B cell (primary cell): ENCODE measurements around the gene C11orf21.

Experiments
- EZH2 ChIP-seq: IDR thresholded peaks from 2 replicates; pipeline ENCODE4 v1.6.1; 2012; ENCODE audit warnings: borderline replicate concordance, low read depth, mild to moderate bottlenecking, moderate library complexity, low read length; ENCODE audit not compliant: insufficient read depth, poor library complexity, severe bottlenecking
- TF ChIP-seq, protein P1 (sequence below): fragments of 200-600 bp; IDR thresholded peaks from one replicate; pipeline ENCODE4 v1.8.0; 2022; ENCODE audit warnings: antibody characterized with exemption, mild to moderate bottlenecking

DNA sequence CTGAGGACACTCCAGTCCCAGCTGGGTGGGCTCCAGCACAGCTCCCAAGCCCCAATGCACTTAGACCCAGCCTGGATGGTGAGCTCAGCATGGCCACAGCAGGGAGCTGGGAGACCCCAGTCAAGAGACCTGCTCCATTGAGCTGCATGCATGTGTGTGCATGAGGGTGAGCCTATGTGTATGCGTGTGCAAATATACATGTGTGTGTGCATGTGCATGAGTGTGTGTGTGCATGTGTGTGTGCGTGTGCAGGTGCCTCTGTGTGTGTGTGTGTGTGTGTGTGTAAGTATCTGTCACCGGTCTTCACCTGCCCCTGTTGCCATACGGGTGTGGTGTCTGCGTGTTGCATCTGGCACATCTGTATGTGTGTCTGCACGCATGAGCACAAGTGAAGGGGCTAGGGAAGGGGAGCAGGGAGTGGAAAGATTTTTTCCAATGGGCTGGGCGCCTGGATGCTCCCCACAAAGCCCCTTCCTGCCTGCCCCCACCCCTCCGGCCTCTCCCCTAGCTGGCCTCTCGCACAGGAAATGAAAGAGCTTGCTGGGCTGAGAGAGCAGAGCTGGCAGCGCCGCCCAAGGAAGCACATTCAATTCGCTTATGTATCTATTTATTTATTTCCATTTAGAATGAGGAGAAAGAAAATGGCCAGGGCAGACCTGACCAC lies 4.2 kb upstream of the C11orf21 start:
- TF ChIP-seq, protein P1, sequence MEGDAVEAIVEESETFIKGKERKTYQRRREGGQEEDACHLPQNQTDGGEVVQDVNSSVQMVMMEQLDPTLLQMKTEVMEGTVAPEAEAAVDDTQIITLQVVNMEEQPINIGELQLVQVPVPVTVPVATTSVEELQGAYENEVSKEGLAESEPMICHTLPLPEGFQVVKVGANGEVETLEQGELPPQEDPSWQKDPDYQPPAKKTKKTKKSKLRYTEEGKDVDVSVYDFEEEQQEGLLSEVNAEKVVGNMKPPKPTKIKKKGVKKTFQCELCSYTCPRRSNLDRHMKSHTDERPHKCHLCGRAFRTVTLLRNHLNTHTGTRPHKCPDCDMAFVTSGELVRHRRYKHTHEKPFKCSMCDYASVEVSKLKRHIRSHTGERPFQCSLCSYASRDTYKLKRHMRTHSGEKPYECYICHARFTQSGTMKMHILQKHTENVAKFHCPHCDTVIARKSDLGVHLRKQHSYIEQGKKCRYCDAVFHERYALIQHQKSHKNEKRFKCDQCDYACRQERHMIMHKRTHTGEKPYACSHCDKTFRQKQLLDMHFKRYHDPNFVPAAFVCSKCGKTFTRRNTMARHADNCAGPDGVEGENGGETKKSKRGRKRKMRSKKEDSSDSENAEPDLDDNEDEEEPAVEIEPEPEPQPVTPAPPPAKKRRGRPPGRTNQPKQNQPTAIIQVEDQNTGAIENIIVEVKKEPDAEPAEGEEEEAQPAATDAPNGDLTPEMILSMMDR = no peak
- no peak for TF ChIP-seq EZH2
